Measurements from ENCODE around the gene UGT2B11.
"Not testable (repeated sequence)": the region's sequence is repeated elsewhere in the genome, so short reads cannot be mapped to it uniquely, and the experiment has no call there.

The UGT2B11 gene

DNA sequence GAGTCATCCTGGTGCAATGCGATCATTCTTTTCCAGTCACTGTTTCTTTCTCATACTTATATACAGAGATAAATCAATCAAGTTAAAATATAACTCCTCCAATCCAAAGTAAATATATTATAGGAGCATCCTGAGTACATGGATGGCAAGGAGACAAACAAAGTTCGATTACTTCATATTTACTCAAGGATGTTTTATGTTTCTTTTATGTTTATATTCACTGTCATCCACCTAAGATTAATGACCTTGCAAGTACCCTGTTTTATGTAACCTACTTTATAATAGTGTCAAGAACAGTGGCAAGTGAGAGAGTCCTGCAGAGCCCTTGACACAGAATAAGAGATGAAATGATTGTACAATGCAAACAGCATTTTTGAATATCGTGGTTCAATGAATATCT lies at the start of gene UGT2B11:
UGT2B11 (minus strand) TSS at position 33 of the 400 bp plus-strand sequence; CDS start at position 7, 26 bp downstream.
- DNase-seq: no peak

DNA sequence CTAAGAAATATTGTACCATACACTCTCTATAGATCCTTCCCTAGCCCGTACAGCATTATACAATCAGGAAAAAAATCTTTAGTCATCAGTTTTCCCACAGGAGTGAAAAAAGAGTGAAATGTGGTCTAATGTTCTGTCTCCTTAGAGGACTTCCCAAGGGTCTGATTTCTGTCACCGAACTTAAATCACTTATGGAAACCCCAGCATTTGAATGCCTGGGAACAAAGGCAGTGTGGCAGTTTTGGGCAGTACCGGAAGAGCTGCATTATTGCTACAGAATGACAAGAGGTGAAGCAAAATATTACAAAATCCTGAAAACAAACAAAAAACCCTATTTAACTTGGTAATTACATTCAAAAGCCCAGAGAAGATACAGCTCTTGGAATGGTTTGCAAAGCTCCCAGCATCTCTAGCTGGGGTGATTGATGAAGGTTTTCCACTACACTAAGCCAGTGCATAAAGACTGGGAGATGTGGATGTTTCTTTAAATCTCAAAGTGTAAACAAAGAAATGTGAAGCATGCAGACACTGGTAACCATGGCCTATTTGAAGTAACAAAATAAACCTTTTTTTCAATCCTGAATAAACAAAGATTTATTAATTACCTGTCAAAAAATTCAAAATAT lies 38.7 kb upstream of the UGT2B11 start:
- not testable (repeated sequence) for DNase-seq

DNA sequence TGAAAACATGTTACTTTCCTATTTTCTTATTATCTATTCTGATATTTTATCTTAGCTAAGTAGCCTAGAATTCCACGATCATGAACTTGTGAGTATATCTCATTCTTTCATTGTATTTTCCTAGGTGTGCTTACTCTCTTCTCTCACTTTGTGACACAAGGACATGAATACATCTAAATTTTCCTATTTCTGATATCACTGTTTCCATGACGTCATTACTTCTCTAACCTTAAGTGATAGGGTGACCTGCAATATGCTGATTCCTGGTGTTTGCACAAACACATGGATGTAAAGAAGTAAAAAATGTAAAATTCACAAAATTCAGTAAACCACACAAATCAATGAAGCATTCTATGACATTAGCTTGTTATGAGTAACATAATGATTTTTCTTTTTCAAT lies 36.3 kb upstream of the UGT2B11 start:
- DNase-seq: not testable (repeated sequence)

DNA sequence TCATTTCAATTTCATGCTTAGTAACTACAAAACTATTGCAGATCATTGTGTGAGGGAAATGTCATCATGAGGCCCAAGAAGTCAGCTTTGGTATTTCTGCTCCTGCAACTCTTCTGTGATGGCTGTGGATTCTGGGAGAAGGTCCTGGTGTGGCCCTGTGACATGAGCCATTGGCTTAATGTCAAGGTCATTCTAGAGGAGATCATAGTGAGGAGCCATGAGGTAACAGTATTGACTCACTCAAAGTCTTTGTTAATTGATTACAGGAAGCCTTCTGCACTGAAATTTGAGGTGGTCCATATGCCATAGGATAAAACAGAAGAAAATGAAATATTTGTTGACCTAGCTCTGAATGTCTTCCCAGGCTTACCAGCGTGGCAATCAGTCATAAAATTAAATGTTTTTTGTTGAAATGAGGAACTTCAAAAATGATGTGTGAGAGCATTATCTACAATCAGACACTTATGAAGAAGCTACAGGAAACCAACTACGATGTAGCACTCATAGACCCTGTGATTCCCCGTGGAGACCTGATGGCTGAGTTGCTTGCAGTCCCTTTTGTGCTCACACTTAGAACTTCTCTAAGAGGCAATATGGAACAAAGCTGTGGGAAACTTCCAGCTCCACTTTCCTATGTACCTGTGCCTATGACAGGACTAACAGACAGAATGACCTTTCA lies 28.2 kb upstream of the UGT2B11 start:
- DNase-seq: not testable (repeated sequence)

DNA sequence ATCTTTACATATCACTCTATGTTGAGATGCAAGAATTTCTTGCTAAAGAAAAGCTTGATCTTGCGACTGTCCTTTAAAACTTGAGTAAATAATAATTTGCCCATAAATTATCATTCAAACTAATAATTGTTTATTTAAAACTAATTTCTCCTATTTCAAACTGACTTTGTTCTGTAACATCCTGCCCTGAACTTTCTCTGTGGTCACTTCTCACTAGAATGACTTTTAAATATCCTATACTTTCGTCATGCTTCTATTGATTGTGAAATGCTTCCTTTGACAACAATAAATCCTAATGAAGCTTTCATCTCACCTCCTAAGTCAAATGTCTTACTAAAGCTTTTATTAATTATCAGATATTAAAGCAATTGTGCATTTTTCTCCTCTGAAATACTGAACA lies 27.2 kb upstream of the UGT2B11 start:
- not testable (repeated sequence) for DNase-seq

DNA sequence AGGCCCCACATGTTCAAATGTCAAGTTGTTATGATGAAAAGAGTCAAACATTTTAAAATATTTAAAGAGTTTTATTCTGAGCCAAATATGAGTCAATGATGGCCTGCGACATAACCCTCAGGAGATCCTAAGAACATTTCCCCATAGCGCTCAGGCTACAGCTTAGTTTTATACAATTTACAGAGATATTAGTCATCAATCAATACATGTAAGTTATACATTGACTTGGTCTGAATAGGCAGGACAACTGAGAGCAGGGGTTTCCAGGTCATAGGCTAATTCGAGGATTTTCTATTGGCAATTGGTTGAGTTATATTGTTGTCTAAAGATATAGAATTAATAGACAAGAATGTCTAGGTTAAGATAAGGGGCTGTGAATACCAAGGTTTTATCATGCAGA lies 26.2 kb upstream of the UGT2B11 start:
- not testable (repeated sequence) for DNase-seq

DNA sequence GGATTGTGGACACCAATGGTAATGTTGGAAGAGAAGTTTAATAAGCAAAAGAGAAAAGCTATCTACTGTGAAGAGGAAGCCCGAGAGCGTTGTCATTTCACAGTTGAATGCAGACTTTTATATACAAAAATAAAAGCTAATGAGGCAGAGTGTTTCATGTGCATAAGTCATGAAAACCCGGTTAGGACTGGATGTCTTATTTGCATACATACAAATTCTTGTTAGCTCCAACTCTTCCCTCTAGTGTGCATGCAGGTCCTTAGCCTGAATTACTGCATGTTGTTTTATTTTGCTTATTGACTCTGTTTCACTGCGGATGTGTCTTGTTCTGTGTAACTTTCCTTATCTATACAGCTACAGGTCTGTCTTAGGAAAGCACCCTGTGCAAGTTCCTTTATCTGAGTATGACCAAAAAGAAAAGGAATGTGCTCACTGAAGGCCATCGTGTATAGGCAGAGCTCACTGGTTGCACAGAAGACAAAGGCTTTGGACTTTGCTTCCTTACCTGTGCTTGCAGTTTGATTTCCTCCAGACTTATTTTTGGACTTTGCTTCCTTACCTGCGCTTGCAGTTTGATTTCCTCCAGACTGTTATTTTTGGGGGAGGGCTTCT lies 25.1 kb upstream of the UGT2B11 start:
- DNase-seq: no peak

DNA sequence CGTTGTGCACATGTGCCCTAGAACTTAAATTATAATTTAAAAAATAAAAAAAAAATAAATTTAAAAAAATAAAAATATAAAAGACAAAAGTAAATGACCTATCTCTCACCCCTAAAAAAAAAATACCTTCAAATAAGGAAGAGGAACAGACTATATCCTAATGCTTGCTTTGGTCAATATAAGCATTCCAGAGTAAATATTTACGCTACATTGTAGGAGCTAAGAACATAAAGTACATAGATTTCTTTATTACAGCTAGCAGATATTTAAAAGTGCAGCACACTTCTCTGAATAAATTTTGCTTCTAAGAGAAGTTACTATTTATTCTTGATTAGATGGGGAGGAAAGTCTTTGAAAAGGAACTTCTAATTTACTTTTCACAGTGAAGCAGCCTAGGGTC lies 24.5 kb upstream of the UGT2B11 start:
- no peak for DNase-seq

DNA sequence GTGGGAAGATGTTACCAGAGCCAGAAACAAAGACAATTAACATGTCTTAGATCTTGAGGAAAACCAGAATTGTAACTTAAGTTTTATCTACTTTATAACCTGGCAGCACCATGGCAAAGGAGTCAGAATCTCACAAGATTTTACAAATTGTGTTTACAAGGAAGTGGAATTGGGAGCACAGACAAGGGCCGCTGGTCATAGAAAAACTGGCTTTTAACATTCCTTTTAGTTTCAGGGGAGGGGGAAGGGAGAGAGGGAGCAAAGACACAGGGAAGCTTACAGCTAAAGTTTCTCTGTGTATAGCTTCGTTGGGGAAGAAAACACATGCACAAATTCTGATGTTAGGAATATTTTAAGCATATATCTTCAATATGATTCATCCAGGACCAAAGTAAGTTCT lies 10.3 kb upstream of the UGT2B11 start:
- no peak for DNase-seq

DNA sequence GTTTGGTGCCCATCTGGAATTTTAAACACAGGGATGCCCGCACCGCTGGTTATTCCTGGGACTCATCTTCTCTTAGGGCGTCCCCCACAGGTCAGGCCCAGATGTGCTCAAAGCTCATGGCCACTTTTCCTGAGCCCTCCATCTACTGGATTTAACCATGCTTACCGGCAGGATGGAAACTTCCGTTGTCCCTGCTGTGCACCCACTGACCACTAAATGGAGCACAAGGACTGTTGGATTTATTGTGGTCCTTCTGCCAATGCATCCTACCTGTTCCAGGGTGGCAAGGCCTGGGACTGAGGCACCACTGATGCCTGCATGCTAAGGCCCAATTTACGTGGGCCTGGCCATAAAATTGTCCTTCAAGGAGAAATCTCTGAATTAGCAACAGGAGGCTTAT lies 8.7 kb upstream of the UGT2B11 start:
- not testable (repeated sequence) for DNase-seq

DNA sequence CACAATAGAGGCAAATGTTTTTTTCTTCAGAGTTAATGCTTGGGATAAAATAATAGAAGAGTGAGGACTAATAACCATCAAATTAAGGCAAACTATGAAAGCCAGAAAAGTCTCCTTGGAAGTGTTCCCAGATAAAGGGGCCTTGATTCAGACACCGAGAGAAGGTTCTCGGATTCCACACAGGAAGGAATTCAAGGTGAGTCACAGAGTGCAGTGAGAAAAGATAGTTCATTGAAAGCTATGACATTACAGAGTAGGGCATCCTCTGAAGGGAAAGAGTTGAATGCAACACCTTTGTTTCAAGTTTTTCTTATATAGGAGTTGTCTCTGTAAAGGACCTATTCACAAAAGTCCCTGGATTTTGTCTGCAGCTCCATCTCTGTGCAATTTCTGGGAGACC lies 3.9 kb upstream of the UGT2B11 start:
- DNase-seq: not testable (repeated sequence)

DNA sequence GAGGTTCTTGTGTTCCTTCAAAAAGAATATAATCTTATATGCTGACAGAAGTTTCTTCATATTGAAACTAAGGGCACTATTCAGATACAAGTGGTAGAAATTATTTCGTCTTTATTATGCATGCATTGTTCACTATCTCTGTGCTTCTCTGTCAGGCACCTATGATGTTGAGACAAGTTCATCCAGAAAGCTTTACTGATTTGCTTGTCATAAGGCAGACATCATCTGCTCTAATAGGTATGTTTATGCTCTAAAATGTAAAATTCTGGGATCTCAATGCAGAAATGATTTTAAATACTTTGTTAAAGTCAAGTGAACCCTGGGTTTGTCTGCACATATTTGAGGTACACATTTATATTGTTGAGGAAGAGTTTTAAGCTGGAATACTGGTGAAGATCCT lies 3.6 kb downstream of the UGT2B11 start:
- no peak for DNase-seq

DNA sequence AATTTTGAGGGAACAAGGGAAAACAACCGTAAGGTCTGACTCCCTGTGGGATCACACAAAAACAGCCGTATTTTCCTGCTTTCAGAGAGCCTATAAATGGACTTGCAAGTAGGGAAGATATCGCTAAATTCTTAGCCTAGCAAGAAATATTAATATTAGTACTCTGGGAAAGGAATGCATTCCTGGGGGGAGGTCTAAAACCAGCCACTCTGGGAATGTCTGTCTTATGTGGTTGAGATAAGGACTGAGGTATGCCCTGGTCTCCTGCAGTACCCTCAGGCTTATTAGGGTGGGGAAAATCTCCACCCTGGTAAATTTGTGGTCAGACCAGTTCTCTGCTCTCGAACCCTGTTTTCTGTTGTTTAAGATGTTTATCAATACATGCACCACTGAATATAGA lies 16.0 kb downstream of the UGT2B11 start:
- DNase-seq: not testable (repeated sequence)

DNA sequence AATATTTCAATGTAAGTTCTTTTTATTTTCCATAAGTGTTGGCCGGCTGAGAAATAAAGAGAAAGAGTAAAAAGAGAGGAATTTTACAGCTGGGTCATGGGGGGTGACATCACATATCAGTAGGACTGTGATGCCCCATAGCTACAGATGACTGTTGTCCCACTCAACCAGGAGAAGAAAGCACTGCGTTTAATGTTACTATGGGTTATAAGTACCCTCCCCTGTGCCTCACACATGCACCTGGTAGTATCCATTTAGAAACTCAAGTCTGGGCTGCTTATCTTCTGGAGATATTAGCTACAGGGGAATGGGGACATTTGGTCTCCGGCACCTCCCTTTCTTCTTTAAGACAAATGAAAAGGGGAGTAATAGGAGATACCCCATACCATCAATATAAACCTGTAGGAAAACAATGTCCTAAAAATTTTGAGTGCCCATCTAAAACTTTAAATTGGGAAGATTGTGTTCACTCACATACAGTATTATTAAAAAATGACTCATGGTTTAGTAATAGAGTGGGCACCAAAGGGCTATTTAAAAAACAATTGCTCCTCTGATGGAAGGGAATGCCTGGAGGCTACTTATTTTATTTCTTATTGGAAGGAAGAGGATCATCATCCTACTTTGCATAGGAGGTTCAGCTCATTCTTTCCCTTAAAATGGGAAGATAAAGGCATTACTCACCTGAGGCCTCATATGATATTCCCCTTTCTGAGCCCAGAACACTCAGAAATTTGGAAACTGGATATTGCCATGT lies 18.2 kb downstream of the UGT2B11 start:
- no peak for DNase-seq

DNA sequence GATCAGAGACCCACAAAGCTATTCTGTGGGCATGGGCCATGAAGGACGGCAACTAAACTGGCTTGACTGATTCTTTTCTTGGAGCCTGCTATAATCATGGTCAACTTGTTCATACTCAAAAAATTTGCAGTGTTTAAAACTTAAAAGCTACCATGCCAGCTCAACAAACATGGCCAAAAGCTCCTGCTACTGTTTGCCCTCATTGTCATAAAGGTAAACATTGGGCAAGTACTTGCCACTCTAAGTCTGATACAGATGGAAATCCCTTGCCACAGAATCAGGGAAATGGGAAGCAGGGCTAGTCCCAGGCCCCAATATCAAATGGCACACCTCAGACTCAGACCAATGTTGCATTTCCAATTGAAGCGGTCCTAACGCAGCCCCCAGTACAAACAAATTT lies 20.4 kb downstream of the UGT2B11 start:
- no peak for DNase-seq

DNA sequence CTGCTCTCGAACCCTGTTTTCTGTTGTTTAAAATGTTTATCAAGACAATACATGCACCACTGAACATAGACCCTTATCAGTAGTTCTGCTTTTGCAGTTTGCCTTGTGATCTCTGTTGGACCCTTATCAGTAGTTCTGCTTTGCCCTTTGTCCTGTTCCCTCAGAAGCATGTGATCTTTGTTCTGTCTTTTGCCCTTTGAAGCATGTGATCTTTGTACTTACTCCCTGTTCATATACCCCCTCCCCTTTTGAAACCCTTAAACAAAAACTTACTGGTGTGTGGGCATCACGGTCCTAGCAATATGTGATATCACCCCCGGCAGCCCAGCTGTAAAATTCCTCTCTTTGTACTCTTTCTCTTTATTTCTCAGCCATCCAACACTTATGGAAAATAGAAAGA lies 22.6 kb downstream of the UGT2B11 start:
- DNase-seq: not testable (repeated sequence)

DNA sequence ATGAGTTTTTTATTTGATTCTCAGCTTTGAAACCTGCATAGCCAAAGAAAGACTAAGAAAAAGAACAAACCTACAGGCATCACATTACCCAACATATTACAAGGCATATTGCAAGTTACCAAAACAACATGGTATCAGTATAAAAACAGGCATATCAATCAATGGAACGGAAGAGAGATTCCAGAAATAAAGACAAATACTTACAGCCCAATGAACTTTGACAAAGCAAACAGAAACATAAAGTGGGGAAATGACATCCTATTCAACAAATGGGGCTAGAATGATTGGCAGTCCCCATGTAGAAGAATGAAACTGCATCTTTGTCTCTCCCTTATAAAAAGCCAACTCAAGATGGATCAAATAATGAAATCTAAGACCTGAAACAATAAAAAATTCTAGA lies 23.9 kb downstream of the UGT2B11 start:
- DNase-seq: not testable (repeated sequence)

DNA sequence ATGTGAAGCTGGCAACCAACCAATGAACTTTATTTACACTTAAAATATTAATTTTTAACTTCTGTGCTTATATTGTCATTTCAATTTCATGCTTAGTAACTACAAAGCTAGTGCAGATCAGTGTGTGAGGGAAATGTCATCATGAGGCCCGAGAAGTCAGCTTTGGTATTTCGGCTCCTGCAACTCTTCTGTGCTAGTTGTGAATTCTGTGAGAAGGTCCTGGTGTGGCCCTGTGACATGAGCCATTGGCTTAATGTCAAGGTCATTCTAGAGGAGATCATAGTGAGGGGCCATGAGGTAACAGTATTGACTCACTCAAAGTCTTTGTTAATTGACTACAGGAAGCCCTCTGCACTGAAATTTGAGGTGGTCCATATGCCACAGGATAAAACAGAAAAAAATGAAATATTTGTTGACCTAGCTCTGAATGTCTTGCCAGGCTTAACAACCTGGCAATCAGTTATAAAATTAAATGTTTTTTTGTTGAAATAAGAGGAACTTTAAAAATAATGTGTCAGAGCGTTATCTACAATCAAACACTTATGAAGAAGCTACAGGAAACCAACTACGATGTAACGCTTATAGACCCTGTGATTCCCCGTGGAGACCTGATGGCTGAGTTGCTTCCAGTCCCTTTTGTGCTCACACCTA lies 32.9 kb downstream of the UGT2B11 start:
- not testable (repeated sequence) for DNase-seq

DNA sequence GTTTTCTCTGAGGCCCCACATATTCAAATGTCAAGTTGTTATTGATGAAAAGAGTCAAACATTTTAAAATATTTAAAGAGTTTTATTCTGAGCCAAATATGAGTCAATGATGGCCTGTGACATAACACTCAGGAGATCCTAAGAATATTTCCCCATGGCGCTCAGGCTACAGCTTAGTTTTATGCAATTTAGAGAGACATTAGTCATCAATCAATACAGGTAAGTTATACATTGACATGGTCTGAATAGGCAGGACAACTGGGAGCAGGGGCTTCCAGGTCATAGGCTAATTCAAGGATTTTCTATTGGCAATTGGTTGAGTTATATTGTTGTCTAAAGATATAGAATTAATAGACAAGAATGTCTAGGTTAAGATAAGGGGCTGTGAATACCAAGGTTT lies 34.7 kb downstream of the UGT2B11 start:
- DNase-seq: not testable (repeated sequence)

DNA sequence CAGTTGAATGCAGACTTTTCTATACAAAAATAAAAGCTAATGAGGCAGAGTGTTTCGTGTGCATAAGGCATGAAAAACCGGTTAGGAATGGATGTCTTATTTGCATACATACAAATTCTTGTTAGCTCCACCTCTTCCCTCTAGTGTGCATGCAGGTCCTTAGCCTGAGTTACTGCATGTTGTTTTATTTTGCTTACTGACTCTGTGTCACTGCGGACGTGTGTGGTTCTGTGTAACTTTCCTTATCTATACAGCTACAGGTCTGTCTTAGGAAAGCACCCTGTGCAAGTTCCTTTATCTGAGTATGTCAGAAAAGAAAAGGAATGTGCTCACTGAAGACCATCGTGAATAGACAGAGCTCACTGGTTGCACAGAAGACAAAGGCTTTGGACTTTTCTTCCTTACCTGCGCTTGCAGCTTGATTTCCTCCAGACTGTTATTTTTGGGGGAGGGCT lies 35.8 kb downstream of the UGT2B11 start:
- not testable (repeated sequence) for DNase-seq

DNA sequence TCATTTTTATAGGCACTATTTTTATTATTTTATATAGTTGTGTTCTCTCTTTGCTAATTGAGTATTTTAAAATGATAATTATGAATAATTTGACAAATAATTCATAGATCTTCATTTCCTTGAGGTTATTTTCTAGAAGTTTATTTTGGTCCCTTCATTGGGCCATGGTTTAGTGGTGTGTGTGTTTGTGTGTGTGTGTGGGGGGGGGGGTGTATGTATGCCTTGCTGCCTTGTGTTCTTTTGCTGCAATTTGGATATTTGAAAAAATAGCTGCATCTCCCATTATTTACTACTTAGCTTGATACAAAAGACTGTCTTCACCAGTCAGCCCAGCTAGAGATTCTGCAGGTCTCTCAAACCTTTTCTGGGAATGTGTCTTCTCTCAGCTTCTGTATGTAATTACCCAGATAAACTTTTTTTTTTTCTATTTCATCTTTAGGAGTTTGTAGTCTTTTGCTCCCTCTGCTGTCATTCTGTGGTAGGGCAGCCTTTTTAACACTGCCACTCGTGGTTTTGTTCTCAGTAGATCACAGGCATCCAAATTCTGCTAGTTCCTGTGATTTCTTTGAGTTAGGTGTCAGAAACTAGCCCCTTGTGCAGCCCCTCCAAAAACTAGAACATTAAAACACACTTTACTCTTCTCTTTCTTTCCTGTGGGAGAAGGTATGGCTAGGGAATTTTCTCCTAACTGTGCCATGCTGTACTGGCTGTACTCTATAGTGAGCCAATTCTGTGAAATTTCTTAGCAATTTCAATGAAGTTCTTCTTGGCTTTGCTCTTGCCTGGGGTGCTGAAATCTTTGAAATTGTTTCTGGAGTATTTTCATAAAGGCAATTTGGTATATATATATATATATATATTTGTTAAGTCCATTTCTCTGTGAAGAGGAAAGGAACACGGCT lies 44.1 kb downstream of the UGT2B11 start:
- peak in 1 of 2 experiments; percentile 2 for DNase-seq

DNA sequence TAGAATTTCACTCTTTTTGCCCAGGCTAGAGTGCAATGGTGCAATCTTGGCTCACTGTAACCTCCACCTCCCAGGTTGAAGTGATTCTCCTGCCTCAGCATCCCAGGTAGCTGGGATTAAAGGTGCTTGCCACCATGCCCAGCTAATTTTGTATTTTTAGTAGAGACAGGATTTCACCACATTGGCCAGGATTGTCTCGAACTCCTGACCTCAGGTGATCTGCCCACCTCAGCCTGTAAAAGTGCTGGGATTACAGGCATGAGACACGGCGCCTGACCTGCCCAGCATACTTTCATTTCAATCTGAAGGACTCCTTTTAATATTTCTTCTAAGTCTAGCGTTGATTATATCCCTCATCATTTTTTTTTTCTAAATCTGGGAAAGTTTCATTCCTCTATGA lies 45.4 kb downstream of the UGT2B11 start:
- not testable (repeated sequence) for DNase-seq

Measured in stimulated activated CD4-positive, alpha-beta T cell treated with anti-CD3 and anti-CD28 coated beads, Interleukin-4, amount 100 ng/mL, for 4 hours (primary cell).